Central memory CD4-positive, alpha-beta T cell (primary cell): ENCODE measurements around the gene CSH1.
A peak's percentile ranks its signal among the peaks of the same experiment; 100 is the strongest.
"Not testable (repeated sequence)": the region's sequence is repeated elsewhere in the genome, so short reads cannot be mapped to it uniquely, and the experiment has no call there.

ENCODE experiments used
- DNase-seq: peaks from one replicate; pipeline ENCODE4 v3.0.0; 2022
- total RNA-seq, 3 experiments: gene quantifications; one replicate each; lab custom pipeline; 2026; lab: John Stamatoyannopoulos, UW

Gene CSH1
- 0 reads per million in 3 experiments for total RNA-seq

DNA sequence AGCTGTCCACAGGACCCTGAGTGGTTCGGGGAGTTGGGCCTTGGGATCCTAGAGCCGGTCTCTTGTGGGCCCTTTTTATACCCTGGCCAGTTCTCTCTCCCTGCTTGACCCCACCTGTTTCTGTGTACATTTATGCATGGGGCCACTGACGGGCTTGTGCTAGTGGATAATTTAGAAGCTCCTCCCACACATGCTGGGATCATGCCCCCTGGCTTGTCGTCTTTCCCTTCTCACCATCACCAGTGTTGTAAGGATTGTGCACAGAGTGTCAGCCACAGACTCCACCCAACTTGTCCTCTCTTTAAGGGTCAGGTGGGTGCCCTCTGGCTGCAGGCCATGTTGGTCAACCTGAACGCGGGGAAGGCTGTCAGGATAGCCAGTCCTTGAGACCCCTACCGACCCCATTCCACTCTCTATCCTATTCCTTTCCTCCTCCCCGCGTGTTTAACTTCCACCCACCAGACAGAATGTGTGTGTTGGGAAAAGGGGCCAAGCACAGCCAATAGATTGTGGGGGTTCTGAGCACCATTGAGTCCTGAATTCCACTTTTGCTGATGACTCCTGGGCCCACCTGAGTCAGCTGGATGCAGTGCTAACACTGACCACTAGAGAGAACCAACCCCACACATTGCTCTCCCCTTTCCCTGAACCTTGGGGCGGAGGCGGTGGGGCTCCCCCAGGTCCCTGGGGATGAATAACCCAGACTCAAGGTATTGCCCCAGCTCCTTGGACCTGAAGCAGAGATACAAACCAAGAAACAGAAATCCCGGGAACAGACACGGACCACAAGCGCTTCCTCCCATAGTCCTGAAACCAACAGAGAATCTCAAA lies at the start of gene CSH1:
TSS of gene CSH1 (minus strand) at position 51 of the 831 bp plus-strand sequence. CDS start 63 bp downstream, outside the sequence.
- not testable (repeated sequence) for DNase-seq

DNA sequence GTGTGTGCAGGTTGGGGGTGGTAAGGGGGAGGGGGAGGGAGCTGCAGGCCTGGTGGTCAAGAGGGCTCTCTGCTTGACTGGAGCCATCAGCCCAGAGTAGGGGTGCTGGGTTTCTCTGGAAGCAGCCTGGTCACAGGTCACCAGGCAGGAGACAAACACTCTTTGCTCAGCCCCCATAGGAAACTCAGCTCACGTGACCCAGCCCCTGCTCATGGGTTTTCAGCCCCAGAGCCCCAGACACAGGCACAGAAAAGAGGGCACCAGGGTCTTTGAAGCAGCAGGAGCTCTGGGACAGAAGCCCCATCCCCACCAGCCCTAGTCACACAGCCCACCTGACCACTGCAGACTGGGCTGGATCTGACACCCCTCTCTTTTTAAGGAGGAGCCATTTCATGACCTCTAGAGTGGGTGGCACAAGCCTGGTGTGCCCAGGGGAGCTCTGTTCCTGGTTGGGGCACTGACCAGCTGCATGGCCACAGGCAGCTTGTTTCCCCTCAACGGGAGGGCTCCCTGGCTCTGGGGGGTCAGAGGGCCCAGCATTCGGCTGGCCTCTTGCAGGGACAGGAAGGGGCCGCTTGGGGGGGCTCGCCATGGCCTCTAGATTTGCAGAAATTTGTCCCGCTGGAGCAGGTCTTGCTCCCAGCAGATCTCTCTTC lies 49.5 kb upstream of the CSH1 start:
- DNase-seq, result no peak

DNA sequence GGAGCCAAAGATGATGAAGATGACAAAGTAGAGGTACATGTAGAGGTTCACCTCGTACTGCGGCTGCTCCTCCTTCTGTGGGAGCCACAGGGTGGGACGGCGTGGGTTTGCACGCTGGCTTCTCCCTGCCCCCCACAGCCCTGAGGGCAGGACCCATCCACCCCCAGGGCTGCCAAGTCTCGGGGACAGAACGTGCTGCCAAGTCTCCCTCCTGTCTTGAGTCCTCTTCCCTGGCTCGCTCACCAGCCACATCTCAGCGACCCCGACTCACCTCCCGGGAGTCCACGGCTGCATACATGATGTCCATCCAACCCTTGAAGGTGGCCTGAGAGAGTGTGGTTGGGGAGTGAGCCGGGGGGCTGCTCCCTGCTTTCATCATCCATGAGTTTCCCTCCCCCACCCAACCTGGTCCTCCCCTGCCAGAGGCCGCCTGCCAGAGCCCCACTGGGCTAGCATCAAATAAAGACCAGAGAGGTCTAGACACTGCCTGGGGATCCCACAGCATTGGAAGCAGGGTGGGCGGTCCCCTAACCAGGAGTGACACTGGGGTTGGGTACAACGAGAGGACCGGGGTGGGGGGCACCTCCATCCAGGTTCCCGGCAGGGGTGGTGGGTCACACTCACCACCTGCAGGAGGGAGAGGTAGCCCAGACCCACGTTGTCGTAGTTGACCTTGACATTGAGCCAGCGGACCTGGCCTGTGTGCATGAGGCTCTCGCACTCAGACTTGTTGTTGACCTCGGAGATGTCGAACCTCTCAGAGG lies 48.5 kb upstream of the CSH1 start:
- DNase-seq, result no peak

DNA sequence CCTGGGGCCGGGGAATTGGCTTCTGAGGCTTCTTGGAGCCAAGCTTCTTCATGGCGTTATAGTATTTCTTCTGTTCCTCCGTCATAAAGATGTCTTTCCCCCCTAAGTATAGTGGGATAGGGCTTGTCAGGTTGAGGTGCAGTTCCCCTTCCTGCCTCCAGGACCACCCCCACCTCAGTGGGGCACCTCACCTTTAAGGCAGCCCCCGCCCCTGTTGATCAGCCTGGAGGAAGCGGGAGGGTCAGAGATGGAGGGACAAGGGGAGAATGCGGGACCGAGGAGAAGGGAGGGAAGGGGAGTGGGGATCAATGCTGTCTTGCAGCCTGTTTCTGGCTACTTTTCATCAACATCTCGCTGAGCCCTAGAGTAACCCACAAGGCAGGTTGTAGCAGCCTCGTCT lies 47.4 kb upstream of the CSH1 start:
- DNase-seq, result no peak

DNA sequence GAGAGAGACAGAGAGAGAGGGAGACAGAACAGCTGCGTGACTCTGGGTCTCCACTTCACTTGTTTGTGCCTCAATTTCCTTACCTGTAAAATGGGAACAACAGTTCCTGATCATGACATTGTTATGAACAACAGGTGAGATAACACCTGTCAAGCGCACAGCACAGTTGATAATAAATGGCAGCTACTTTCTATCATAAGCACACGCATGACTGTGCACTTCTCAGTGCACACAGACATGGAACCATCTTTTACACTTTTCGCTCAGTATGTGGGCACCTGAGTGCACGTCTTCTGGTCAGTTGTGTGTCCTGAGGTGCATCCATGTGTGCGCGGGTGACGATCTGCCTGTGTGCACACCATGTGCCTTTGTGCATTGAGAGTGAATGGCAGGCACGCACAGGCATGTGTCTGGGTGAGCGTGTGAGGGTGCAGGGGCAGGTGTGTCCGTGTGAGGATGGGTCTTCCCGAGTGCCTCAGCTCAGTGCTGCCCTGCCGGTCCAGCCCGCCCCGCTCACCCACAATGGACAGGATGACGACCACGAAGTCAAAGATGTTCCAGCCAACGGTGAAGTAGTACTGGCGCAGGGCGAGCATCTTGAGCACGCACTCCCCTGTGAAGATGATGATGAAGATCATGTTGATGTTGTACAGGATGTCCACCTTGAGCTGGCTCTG lies 46.1 kb upstream of the CSH1 start:
- DNase-seq, result no peak

DNA sequence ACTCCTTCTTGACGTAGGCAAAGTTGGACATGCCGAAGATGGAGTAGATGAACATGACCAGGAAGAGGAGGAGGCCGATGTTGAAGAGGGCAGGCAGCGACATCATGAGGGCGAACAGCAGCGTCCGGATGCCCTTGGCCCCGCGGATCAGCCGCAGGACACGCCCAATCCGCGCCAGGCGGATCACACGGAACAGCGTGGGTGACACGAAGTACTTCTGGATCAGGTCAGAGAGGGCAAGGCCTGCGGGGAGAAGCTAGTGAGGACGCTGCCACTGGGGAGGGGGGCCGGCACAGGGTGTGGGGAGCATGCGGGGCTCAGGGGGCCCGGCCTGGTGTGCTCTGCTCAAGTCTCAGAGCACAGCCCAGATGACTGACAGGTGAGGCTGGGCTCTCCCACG lies 45.4 kb upstream of the CSH1 start:
- DNase-seq, result no peak

DNA sequence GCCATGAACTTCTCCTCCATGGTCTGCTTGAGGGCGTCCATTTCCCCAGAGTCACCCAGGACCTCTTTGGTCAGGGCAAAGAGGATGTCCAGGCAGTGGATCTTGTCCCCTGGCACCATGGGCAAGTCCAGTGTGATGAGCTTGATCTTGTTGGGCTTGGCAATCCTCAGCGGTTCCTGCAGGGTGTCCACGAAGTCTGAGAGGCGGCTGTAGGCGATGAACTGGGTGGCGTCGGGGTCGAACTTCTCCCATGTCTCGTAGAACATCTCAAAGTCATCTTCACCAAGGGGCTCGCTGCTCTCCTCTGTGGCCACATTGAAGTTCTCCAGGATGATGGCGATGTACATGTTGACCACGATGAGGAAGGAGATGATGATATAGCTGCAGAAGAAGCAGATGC lies 44.8 kb upstream of the CSH1 start:
- no peak for DNase-seq

DNA sequence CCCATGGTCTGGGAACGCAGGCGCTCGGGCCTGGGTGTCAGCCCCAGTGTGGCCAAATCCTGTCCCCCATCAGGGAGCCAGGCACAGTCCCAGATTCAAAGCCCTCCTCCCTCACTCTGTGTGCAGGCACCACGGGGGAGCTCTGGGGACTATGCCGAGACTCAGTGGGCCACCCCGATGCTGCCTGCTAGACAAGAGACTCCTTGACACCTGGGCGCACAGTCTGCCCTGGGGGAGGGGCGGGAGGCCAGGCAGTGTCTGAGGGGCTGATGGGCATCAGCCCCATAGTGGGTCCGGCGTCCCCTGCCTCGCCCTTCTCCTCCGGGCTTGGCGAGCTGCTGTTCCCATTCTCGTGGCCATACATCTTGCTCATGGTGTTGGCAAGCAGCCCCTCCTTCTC lies 44.2 kb upstream of the CSH1 start:
- no peak for DNase-seq

DNA sequence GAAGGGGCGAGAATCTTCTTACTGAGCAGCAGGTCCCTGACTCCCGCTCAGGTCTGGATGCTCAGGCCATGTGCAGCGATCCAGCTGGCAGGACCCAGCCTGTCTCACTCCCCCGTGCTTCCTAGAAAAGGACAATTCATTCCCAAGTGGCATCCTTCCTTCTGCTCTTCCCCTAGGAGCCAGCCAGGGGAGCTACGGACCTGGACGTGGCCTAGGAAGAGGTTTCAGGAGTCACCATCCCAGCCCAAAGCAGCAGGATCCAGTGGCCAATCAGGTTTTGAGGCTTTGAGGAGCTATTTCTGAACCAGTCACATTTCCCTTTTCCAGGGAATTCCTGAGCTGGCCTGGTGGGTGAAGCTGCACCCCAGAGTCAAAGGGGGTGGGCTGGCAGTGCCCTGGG lies 43.5 kb upstream of the CSH1 start:
- no peak for DNase-seq

DNA sequence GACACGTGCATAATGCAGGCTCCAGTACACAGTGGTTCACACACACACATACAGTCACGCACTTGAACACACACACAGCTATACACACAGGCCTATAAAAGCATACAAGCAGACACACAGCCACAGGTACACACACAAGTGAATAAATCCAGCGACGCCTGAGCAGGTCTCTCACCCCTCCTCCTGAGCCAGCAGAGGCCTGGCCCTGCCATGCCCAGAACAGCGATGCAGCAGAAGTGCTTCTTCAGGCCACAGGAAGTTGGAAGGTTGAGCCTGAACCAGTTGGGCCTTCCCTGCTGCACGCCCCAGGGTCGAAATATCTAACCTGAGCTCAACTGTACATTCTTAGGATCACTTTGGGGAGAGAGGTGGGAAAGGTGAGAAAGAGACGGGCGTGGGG lies 43.0 kb upstream of the CSH1 start:
- DNase-seq, result no peak

DNA sequence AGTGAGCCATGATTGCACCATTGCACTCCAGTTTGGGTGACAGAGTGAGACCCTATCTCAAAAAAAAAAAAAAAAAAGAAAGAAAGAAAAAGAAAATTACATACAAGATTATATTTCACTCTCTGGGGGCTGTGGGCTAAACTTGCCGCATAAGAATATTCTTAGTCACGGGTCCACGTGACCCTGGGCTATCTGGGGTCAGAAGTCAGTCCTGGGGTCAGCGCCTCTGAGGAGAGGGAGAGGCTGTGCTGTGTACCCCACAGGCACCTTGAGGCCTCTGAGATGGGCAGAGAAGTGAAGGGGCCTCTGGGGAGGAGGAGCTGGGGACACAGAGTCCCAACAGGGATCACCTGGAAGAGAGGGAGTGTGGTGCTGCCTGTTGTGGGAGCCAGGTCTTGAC lies 41.5 kb upstream of the CSH1 start:
- DNase-seq, result no peak

DNA sequence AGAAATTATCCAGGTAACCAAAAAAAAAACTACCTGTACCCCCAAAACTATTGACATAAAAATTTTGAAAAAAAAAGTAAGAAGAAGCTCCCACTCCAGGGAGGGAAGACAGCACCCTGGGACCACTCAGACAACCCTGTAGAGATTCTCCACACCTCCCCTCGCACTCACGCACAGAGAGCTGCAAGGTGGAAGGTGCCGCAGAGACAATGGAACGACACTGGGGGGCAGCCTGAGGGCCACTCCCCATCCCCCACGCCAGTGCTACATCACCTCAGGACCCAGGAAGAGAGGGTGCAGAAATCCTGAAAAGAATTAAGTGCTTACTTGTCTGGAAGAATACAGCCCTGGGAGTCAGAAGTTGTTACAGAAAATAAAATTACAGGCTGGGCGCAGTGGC lies 40.9 kb upstream of the CSH1 start:
- no peak for DNase-seq

DNA sequence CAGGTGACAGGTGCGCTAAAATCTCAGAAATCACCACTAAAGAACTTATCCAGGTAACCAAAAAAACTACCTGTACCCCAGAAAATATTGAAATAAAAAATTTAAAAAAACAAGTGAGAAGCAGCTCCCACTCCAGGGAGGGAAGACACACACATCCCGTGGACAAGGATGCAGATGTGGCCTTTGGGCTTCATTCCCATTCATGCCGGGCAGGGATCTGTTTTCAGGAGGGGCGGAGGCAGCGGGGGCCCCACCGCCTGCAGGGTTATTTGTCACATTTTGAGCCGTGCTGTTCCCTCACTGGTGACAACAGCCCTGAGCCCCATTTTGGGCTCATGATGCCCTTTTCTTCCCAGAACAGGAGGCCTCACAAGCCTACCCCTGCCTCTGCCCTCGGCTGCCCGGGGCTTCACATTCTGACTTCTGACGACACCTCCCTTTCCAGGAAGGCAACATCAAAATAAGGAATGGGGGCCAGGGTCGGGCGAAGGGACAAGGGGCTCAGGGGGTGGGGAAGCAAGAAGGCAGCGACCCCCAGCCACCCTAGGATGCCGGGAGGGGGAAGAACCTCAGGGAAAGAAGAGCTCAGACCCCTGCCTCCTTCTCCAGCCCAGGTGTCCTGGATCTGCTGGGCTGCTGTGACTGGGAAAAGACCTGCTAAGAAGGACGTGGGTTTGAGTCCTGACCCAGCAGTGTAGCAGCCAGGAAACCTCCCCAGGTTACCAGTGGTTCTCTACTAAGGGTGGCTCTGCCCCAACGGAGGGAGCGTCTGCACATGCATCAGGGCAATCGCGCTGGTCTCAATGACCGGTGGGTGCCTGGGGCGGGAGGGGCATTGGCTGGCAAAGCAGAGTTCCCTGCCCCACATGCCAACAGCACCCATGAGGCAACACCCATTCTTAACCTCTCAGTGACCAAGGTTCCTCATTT lies 38.1 kb upstream of the CSH1 start:
- DNase-seq, result no peak

DNA sequence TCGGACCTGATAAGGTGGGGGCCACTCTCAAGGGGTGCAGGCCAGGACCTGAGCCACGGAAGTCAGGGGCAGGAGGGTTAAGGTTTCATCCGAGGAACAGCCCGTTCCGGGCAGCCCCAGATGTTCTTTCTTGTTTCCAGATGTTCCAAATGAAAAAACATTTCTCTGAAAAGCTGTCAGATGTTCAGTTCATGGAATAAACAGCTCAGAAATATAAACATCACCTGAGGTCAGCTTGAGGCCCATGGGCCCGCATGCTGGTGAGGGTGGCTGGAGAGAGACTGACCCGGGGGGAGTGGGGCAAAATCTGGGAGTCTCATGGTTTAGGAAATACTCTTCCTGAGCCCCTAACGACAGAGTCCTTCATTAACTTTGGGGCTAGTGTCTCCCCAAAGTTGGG lies 37.2 kb upstream of the CSH1 start:
- no peak for DNase-seq

DNA sequence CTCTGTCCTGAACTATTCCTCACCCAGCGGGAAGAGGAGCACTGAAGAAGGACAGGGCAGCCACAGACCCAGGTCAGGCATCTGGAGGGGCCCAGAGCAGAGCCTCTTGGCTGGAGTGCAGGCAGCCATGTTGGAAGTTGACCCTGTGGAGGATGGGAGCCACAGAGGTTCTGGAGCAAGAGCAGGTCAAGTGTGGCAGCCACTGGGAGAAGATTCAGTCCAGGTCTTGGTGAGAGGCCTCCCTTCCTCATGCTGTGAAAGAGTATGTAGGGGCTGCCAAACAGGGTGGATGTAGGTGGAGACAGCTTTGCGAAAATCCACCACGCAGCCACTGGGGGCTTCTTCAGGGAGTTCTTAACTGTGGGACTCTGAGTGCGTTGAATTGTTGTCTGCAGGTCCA lies 36.3 kb upstream of the CSH1 start:
- DNase-seq, result no peak

DNA sequence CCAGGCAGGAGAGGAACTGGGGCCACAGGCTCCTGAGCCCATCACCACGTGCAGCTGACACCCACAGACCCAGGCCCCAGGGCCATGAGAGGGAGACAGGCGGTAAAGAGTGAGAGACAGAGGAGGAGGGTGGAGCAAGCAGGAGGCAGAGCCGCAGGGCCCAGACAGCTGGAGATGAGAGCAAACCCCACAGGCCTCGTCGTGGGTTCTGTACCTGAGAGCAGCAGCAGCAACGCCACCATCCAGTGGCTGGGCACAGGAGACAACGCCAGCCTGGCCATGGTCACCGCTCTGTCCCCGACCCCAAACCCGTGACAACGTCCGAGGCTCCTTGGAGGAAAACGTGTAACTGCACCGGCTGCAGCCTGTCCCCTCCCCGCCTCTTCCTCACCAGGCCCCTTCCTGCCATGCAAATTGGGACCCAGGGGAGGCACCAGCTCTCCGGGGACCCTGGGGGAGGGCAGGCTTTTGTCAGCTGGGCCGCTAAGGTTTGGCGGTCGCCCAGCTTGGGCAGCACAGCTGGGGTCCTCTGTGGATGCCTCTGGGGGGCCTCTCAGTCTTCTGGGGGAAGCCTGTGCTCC lies 35.7 kb upstream of the CSH1 start, which contains the start of gene CD79B:
TSS of gene CD79B (minus strand) at position 351 of the 581 bp plus-strand sequence. CDS start at position 281, 70 bp downstream.
- peak; percentile 25 for DNase-seq

DNA sequence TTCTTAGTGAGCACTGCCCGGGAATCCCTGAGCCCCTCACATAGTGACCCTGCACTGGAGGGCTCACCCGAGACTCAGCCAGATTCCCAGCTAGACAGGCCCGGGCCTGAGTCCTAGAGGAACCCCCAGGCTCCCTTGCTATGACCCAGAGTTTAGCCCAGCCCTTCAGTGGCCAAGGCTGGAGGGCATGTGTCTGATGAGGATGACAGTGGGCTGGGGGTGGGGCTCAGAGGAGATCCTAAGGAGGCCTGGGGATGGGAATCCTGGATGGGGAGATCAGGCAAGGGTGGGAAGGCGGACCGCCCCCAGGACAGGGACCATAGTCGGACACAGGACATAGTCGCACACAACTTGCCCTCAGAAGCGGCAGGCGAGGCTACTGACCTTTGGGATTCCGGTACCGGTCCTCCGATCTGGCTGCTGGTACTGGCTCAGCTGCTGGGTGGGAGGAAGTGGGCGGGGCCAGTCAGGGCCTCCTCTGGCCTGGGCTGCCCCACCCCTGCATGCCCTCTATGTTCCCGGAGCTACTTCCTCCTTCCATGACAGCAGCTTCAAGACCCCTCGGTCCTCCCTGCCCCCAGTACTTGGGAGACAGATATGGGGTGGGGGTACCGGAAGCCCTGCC lies 34.7 kb upstream of the CSH1 start:
- peak; percentile 48 for DNase-seq

DNA sequence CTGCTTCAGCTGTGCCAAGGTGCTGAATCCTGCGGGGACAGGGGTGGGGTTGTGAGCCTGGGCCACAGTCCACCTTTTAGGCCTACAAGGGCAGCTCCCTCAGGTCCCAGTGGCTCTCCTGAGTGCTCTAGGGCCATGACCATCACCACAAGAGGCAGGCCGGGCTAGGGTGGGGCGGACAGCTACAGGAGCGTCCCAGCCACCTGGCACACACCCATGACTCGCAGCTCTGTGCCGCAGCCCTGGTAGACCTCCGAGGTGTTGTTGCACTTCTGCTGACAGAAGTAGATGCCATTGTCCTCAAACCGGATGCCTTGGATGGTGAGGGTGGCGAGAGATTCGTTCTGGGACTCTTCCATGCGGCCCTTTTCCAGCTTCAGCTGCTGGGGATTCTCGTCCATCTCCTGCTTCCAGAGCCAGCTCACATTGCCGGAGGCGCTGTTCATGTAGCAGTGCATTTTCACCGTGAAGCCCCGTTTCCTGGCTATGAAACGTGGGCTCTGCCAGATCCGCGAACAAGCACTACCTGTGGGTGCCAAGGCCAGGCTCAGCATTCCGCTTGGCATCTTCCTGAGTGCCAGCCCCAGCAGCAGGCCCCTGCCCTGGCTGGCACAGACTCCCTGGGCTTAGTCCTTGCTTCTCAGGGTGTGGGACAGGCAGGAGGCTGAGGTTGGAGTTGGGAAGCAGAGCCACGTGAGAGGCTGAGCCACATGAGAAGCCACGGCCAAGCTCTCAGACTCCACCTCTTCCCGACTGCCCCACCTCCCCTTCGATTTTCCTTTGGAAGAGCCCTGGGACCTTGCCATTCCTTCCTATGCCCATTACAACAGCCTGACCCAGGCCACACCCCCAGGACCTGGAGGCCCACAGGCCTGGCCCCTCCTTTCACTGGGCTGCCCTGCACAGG lies 33.7 kb upstream of the CSH1 start:
- DNase-seq, result no peak

DNA sequence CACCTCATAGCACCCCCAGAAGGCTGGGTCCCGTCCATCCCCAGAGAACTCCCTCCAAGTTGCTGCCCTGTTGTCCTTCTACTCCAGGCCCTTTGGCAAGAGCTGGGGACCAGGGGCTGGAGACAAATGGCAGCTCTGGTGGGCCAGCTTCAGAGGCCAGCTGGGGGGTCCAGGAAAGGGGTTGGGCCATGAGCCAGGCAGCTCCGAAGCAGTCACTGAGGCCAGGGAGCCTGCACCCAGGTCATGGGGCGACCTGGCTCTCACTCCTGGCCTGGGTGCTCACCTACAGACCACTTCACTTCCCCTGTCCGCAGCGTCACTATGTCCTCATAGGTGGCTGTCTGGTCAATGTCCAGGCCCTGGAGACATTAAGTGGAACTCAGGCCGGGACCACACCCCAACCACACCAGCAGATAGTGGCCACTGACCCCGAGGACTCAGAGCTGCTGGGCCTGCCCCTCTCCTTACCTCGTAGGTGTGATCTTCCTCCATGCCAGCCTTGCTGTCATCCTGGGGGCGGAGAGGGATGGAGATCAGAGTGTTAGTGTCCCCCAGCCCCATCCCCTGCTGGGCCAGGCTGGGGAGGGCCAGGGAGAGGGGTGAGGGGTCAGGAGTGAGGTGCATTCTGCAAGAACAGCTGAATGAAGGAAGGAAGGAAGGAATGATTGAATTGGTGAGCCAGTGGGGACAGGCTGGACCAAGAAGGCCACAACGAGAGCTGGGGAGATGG lies 32.8 kb upstream of the CSH1 start:
- no peak for DNase-seq
